Measurements from ENCODE around the gene SLC4A4.

The SLC4A4 gene

DNA sequence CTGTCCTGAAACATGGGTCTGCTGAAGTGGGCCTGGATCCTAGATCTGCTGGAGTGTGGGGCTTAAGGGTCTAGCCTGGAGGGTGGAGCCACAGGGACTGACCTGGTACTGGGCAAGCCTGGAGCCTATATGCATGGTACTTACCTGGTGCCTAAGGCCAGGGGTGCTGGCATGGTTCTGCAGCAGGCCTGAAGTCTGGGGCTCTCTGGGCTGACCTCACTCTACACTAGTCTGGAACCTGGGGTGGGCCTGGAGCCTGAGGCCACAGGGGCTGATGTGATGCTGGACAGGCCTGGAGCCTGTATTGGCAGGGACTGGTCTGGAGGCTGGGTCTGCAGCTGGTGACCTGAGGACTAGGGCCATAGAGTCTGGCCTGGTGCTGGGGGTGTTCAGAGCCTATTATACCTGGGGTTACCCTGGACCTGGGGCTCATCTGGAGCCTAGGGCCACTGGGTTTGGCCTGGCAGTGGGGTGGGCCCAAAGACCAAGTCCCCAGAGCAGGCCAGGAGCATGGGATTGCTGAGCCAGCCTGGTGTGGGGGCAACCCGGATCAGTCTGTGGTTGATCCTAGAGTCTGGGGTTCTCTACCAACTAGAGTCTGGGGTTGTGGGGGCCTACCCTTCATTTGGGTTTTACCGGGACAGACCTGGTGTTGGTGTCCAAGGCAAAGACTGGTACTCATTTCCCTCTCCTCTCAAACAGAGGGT lies 179.6 kb downstream of the SLC4A4 start:
- TF ChIP-seq, protein P1, sequence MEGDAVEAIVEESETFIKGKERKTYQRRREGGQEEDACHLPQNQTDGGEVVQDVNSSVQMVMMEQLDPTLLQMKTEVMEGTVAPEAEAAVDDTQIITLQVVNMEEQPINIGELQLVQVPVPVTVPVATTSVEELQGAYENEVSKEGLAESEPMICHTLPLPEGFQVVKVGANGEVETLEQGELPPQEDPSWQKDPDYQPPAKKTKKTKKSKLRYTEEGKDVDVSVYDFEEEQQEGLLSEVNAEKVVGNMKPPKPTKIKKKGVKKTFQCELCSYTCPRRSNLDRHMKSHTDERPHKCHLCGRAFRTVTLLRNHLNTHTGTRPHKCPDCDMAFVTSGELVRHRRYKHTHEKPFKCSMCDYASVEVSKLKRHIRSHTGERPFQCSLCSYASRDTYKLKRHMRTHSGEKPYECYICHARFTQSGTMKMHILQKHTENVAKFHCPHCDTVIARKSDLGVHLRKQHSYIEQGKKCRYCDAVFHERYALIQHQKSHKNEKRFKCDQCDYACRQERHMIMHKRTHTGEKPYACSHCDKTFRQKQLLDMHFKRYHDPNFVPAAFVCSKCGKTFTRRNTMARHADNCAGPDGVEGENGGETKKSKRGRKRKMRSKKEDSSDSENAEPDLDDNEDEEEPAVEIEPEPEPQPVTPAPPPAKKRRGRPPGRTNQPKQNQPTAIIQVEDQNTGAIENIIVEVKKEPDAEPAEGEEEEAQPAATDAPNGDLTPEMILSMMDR (IDR thresholded peaks at IDR 0.05; ENCODE audit: low read depth, low read length) = no peak
- no peak overlapping the region for H3K27ac ChIP-seq
- no peak for DNase-seq

DNA sequence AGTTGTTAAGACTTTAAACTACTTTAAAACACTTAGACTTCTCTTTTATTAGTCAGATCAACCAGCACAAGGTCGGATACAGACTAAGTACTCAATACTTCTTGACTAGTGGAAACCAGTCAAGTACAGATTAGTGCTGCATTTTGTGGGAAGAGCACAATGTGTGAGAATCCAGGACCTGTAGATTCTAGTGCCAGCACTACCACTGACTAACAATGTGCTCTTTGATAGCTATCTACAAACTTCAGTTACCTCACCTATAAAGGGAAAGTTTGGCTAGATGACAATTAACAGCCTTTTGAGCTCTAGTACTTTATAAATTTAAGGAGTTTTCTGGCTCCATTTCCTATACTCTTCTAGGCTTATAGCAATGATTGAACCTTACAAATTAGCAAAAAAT lies 181.5 kb downstream of the SLC4A4 start:
- H3K9me3 ChIP-seq (ENCODE audit: severe bottlenecking) = no peaks in the 10 kb centered on the region
- H3K27me3 ChIP-seq (ENCODE audit: insufficient read depth, low read depth, severe bottlenecking) = no peaks in the 10 kb centered on the region
- TF ChIP-seq, protein P1 (IDR thresholded peaks at IDR 0.05; ENCODE audit: low read depth, low read length) = no peak
- no peaks in the 10 kb centered on the region for H3K36me3 ChIP-seq
- H3K27ac ChIP-seq = no peak overlapping the region
- DNase-seq = no peak
- H3K4me3 ChIP-seq (ENCODE audit: low read depth, low read length) = no peak overlapping the region

More for the DNA sequence above, 179.6 kb downstream of the SLC4A4 start:
- Histone ChIP-seq H3K36me3 (no peaks in the 10 kb centered on the region), H3K4me3 (ENCODE audit: low read depth, low read length) (no peak overlapping the region), H3K27me3 (ENCODE audit: insufficient read depth, low read depth, severe bottlenecking) (no peaks in the 10 kb centered on the region), H3K9me3 (ENCODE audit: severe bottlenecking) (no peaks in the 10 kb centered on the region)

DNA sequence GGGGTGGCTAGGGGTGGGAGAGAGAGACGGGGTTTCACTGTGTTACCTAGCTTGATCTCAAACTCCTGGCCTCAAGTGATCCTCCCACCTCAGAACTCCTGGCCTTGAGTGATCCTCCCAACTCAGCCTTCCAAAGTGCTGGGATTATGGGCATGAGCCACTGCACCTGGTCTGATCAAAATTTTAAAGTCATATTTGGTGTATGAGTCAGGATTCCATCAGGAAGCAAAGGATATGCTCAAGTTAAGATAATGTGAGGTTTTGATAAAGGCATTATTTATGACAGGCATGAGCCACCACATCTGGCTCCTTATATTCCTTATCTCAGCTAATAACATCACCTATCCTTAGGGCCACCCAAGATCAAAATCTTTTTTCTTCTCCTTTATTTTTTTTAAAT lies 182.0 kb downstream of the SLC4A4 start:
- TF ChIP-seq, protein P1 (IDR thresholded peaks at IDR 0.05; ENCODE audit: low read depth, low read length) = no peak
- Histone ChIP-seq H3K4me3 (ENCODE audit: low read depth, low read length) (no peak overlapping the region), H3K27me3 (ENCODE audit: insufficient read depth, low read depth, severe bottlenecking) (no peaks in the 10 kb centered on the region), H3K27ac (no peak overlapping the region), H3K36me3 (no peaks in the 10 kb centered on the region), H3K9me3 (ENCODE audit: severe bottlenecking) (no peaks in the 10 kb centered on the region)
- no peak for DNase-seq

DNA sequence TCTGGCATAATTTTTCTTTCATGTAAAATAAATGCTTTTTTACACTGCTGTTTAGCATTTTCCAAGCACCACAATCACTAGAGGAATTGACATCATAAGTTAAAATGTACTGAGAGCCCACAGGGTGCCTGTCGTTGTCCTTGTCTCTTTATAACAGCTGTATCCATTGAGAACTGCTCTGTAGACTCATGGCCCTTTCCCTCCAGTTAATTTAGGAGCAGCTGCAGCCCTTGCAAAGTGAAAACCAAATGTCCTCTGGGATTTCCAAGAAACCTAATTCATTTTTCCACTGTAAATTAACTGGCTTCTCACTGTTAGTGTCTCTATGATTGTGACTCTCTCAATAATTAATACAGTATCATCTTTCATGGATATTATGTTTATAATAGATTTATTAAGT lies 185.9 kb downstream of the SLC4A4 start:
- H3K9me3 ChIP-seq (ENCODE audit: severe bottlenecking) = no peaks in the 10 kb centered on the region
- DNase-seq = no peak
- TF ChIP-seq, protein P1 (IDR thresholded peaks at IDR 0.05; ENCODE audit: low read depth, low read length) = no peak
- no peak overlapping the region for H3K4me3 ChIP-seq (ENCODE audit: low read depth, low read length)
- no peak overlapping the region for H3K27ac ChIP-seq
- H3K27me3 ChIP-seq (ENCODE audit: insufficient read depth, low read depth, severe bottlenecking) = no peaks in the 10 kb centered on the region
- no peaks in the 10 kb centered on the region for H3K36me3 ChIP-seq

DNA sequence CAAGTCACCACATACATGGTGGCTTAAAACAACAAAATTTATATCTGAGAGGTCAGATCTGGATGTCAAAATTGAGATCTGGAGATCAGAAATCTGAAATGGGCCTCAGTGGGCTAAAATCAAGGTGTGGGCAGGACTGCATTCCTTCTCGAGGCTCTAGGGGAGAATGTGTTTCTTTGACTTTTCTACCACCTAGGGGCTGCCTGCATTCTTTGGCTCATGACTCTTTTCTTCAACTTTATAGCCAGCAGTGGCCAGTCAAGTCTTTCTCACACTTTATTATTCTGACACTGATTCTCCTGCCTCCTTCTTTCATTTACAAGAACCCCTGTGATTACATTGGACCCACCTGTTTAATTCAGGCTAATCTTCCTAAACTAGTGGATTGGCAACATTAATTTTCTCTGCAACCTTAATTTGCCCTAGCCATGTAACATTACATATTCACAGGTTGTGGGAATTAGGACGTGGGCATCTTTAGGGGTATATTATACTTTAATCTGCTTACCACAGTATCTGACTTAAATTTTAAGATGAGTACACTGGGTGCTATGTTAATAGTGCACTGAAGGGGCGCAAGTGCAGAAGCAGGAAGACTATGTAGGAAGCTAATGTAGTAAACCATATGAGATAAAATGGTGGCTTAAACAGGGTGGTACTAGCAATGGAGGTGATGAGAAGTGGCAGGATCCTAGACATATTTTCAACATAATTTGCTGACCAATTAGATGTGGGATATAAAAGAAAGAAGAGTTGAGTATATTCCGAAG lies 188.0 kb downstream of the SLC4A4 start:
- no peak overlapping the region for H3K27ac ChIP-seq
- H3K27me3 ChIP-seq (ENCODE audit: insufficient read depth, low read depth, severe bottlenecking) = no peaks in the 10 kb centered on the region
- H3K4me3 ChIP-seq (ENCODE audit: low read depth, low read length) = no peak overlapping the region
- H3K9me3 ChIP-seq (ENCODE audit: severe bottlenecking) = no peaks in the 10 kb centered on the region
- H3K36me3 ChIP-seq = no peaks in the 10 kb centered on the region
- TF ChIP-seq, protein P1 (IDR thresholded peaks at IDR 0.05; ENCODE audit: low read depth, low read length) = 0 out of 2 replicates have a peak, but pooled peaks have one; percentile 7
- DNase-seq = peak; percentile 9

All from WERI-Rb-1 (cell line).